ENCODE results near the gene UBB. TPM values are rescaled to one million over a fixed set of nuclear protein-coding genes. Genes with fewer than 3 reads are reported as not detected.

UBB gene
- total and polyA plus RNA-seq, 2 experiments from 2014 or later, result 871 to 1,692 TPM

GRCh38 chr17:16430650-16431049, 49.8 kb downstream of the UBB start (continued):
- TF ChIP-seq, protein P1, sequence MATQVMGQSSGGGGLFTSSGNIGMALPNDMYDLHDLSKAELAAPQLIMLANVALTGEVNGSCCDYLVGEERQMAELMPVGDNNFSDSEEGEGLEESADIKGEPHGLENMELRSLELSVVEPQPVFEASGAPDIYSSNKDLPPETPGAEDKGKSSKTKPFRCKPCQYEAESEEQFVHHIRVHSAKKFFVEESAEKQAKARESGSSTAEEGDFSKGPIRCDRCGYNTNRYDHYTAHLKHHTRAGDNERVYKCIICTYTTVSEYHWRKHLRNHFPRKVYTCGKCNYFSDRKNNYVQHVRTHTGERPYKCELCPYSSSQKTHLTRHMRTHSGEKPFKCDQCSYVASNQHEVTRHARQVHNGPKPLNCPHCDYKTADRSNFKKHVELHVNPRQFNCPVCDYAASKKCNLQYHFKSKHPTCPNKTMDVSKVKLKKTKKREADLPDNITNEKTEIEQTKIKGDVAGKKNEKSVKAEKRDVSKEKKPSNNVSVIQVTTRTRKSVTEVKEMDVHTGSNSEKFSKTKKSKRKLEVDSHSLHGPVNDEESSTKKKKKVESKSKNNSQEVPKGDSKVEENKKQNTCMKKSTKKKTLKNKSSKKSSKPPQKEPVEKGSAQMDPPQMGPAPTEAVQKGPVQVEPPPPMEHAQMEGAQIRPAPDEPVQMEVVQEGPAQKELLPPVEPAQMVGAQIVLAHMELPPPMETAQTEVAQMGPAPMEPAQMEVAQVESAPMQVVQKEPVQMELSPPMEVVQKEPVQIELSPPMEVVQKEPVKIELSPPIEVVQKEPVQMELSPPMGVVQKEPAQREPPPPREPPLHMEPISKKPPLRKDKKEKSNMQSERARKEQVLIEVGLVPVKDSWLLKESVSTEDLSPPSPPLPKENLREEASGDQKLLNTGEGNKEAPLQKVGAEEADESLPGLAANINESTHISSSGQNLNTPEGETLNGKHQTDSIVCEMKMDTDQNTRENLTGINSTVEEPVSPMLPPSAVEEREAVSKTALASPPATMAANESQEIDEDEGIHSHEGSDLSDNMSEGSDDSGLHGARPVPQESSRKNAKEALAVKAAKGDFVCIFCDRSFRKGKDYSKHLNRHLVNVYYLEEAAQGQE (IDR thresholded peaks at IDR 0.05; ENCODE audit: unreplicated experiment), result no peak
- TF ChIP-seq CTCF (conservative IDR thresholded peaks at IDR 0.05; ENCODE audit: low read depth in 2 of 2), result no peak
- no peak for TF ChIP-seq POLR2AphosphoS5 (IDR thresholded peaks at IDR 0.05; ENCODE audit: low read depth)
- TF ChIP-seq JUNB (IDR thresholded peaks at IDR 0.05; ENCODE audit: unreplicated experiment), result no peak
- no peak for TF ChIP-seq EZH2 (IDR thresholded peaks at IDR 0.05; ENCODE audit: low read depth, unreplicated experiment)
- TF ChIP-seq STAT1 (IDR thresholded peaks at IDR 0.05; ENCODE audit: unreplicated experiment), result no peak
- no peak for TF ChIP-seq CREB1 (CRISPR knock-in tag; IDR thresholded peaks at IDR 0.05; ENCODE audit: low read depth)
- TF ChIP-seq EZH2phosphoT487 (IDR thresholded peaks at IDR 0.05; ENCODE audit: unreplicated experiment), result no peak
- TF ChIP-seq ETS1 (IDR thresholded peaks at IDR 0.05), result no peak

- TF ChIP-seq CREB1 (CRISPR knock-in tag; IDR thresholded peaks at IDR 0.05; ENCODE audit: low read depth) (no peak), ZNF114 (CRISPR knock-in tag; IDR thresholded peaks at IDR 0.05) (no peak), NANOG (IDR thresholded peaks at IDR 0.05; ENCODE audit: borderline replicate concordance) (no peak)
- TF ChIP-seq, protein P2, sequence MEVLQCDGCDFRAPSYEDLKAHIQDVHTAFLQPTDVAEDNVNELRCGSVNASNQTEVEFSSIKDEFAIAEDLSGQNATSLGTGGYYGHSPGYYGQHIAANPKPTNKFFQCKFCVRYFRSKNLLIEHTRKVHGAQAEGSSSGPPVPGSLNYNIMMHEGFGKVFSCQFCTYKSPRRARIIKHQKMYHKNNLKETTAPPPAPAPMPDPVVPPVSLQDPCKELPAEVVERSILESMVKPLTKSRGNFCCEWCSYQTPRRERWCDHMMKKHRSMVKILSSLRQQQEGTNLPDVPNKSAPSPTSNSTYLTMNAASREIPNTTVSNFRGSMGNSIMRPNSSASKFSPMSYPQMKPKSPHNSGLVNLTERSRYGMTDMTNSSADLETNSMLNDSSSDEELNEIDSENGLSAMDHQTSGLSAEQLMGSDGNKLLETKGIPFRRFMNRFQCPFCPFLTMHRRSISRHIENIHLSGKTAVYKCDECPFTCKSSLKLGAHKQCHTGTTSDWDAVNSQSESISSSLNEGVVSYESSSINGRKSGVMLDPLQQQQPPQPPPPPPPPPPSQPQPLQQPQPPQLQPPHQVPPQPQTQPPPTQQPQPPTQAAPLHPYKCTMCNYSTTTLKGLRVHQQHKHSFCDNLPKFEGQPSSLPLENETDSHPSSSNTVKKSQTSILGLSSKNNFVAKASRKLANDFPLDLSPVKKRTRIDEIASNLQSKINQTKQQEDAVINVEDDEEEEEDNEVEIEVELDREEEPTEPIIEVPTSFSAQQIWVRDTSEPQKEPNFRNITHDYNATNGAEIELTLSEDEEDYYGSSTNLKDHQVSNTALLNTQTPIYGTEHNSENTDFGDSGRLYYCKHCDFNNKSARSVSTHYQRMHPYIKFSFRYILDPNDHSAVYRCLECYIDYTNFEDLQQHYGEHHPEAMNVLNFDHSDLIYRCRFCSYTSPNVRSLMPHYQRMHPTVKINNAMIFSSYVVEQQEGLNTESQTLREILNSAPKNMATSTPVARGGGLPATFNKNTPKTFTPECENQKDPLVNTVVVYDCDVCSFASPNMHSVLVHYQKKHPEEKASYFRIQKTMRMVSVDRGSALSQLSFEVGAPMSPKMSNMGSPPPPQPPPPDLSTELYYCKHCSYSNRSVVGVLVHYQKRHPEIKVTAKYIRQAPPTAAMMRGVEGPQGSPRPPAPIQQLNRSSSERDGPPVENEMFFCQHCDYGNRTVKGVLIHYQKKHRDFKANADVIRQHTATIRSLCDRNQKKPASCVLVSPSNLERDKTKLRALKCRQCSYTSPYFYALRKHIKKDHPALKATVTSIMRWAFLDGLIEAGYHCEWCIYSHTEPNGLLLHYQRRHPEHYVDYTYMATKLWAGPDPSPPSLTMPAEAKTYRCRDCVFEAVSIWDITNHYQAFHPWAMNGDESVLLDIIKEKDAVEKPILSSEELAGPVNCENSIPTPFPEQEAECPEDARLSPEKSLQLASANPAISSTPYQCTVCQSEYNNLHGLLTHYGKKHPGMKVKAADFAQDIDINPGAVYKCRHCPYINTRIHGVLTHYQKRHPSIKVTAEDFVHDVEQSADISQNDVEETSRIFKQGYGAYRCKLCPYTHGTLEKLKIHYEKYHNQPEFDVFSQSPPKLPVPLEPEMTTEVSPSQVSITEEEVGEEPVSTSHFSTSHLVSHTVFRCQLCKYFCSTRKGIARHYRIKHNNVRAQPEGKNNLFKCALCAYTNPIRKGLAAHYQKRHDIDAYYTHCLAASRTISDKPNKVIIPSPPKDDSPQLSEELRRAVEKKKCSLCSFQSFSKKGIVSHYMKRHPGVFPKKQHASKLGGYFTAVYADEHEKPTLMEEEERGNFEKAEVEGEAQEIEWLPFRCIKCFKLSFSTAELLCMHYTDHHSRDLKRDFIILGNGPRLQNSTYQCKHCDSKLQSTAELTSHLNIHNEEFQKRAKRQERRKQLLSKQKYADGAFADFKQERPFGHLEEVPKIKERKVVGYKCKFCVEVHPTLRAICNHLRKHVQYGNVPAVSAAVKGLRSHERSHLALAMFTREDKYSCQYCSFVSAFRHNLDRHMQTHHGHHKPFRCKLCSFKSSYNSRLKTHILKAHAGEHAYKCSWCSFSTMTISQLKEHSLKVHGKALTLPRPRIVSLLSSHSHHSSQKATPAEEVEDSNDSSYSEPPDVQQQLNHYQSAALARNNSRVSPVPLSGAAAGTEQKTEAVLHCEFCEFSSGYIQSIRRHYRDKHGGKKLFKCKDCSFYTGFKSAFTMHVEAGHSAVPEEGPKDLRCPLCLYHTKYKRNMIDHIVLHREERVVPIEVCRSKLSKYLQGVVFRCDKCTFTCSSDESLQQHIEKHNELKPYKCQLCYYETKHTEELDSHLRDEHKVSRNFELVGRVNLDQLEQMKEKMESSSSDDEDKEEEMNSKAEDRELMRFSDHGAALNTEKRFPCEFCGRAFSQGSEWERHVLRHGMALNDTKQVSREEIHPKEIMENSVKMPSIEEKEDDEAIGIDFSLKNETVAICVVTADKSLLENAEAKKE (CRISPR knock-in tag; IDR thresholded peaks at IDR 0.05), result no peak
- DNase-seq (ENCODE audit: low spot score) (no peak), ATAC-seq (no peak)
- no peaks in the 10 kb centered on the region for H3K79me2 ChIP-seq (replicated peaks; ENCODE audit: insufficient read depth)
- no peaks in the 10 kb centered on the region for H3K27me3 ChIP-seq (ENCODE audit: insufficient read depth)
- no peak overlapping the region for H3K27ac ChIP-seq (ENCODE audit: low read depth)
- no peaks in the 10 kb centered on the region for H4K20me1 ChIP-seq (replicated peaks; ENCODE audit: insufficient read depth)
- no peak overlapping the region for H3K4me2 ChIP-seq
- no peaks in the 10 kb centered on the region for H3K9me2 ChIP-seq (ENCODE audit: insufficient read depth)
- H3K4me3 Mint-ChIP-seq, result no peak overlapping the region
- 0 out of 2 replicates have a peak, but pooled peaks cover 3% of the 10 kb centered on the region for H3F3A ChIP-seq (replicated peaks; ENCODE audit: low read depth)
- no peak overlapping the region for H3K27ac Mint-ChIP-seq
- H2AFZ ChIP-seq, result no peak overlapping the region
- H3K4me3 ChIP-seq, result no peak overlapping the region
- H3K4me1 Mint-ChIP-seq, result peaks cover 10% of the 10 kb centered on the region
- no peaks in the 10 kb centered on the region for H3K4me1 ChIP-seq (ENCODE audit: insufficient read depth)
- no peaks in the 10 kb centered on the region for H3K36me3 Mint-ChIP-seq (ENCODE audit: low read depth)
- no peaks in the 10 kb centered on the region for H3K36me3 ChIP-seq (ENCODE audit: insufficient read depth)
- H3K27me3 Mint-ChIP-seq (ENCODE audit: insufficient read depth, low read depth, poor library complexity), result peaks cover 19% of the 10 kb centered on the region
- no peaks in the 10 kb centered on the region for H3K9me3 Mint-ChIP-seq
Measured at GRCh38 chr17:16432017-16432416, 51.1 kb downstream of the UBB start.

Data from GM23338 (cell line).